Measurements from ENCODE around the gene MUSTN1. TPM values are rescaled to one million over a fixed set of nuclear protein-coding genes. Genes with fewer than 3 reads are reported as not detected.

Gene MUSTN1
- total RNA-seq, 1 donor from 2014 or later = not detected

DNA sequence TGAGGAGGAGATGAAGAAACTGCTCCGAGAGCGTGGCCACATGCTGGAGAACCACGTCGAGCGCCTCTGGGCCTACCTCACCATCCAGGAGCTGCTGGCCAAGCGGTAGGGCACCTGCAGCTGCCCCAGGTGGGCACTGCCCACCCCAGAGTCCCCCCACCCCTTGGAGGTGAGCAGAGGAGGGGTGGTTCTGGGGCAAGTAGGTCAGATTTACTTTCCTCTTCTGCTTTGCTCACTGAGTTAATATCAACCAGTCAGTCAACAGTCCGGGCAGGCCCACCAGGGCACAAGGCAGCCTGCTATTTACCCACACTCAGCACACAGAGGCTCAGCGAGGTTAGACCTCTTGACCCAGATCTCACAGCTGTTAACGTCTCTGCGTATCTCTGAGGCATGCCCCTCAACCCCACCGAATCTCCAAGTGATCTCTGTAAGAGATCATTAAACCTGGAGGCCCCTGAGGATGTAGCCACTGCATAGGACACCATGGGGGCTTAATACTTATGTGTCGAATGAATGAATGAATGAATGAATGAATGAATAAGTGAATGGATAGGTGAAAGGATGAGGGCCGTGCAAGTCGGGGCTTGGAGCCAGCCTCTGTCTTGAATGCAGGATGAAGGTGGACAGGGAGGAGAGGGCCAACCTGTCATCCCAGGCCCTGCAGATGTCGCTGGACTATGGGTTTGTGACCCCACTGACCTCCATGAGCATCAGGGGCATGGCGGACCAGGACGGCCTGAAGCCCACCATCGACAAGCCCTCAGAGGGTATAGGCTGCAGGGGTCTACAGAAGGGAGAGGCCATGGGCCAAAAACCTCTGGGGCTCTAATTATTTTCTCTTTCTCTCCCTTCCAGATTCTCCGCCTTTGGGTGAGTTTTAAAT, 48.2 kb downstream of the MUSTN1 start:
- no peak for DNase-seq (ENCODE audit: low read depth, low spot score)

DNA sequence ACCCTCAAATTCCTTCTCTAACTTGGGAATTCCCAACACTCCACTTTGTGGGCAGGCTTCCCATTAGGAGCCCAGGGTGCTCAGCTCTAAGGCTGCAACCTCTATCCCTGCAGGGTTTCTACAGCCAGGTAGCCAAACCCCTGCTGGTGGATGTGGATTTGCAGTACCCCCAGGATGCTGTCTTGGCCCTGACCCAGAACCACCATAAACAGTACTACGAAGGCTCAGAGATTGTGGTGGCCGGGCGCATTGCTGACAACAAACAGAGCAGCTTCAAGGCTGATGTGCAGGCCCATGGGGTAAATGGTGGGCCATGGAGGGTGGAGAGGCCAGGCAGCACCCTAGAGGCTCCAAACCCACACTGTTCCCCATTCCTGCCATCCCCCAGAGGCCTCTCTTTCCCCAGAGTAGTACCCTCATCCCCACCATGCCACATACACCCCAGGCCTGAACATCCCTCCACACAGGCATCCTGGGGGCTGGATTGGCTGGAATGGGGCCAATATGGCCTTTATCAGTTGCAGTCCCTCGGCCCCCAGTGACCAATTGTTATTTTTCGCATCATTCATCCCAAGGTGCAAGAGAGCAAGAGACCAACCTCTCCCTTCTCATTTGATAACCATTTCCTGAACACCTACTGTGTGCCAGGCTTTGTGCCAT, 49.8 kb downstream of the MUSTN1 start:
- no peak for DNase-seq (ENCODE audit: low read depth, low spot score)

DNA sequence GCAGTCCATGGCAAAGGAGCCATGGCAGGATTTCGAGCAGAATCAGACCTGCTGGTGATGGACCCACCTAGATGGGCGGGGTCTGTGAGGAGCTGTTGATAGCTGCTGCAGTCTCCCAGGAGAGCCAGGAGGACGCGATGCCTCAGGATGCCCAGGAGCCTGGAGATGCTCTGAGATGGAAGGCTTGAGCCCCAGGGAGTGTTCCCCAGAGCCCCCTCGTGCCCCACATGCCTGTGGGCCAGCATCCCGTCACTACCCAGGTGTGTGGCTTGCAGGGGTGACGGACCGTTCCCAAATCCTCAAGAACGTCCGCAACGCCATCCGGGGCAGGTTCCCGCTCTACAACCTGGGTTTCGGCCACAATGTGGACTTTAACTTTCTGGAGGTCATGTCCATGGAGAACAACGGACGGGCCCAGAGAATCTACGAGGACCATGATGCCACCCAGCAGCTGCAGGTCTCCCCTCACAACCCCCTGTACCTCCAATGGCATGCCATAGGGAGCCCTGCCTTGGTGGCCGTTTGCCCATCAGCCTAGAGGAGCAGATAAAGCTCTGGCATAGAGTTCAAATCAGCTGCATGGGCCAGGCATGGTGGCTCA, 50.7 kb downstream of the MUSTN1 start:
- no peak for DNase-seq (ENCODE audit: low read depth, low spot score)

DNA sequence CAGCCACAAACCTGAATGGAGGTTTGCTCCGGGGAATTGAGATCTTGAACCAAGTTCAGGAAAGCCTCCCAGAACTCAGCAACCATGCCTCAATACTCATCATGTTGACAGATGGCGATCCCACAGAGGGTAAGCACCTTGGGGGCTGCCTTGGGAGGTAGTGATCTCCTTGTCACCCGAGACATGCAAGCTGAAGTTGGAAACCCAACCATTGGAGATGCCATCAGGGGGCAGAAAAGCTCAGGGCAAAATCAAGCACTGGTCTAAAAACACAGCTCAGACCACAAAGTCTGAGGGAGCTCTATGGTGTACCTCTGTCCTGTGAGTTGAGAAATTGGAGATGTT, 51.6 kb downstream of the MUSTN1 start:
- no peak for DNase-seq (ENCODE audit: low read depth, low spot score)

Other genes with a start within 250 kb of the MUSTN1 start
- 63.0 and 92.9 TPM in 2 replicates for gene PBRM1, start 149.1 kb downstream of the MUSTN1 start, total RNA-seq
- gene GNL3, start 149.0 kb downstream of the MUSTN1 start, total RNA-seq = 124 and 133 TPM in 2 replicates
- 70.2 and 76.6 TPM in 2 replicates for gene GLT8D1, start 129.2 kb downstream of the MUSTN1 start, total RNA-seq
- gene SPCS1, start 128.9 kb downstream of the MUSTN1 start, total RNA-seq = 53.0 and 65.0 TPM in 2 replicates
- 16.4 and 25.5 TPM in 2 replicates for gene NEK4, start 64.1 kb downstream of the MUSTN1 start, total RNA-seq
- not detected in 2 replicates for gene ITIH1, start 57.4 kb downstream of the MUSTN1 start, total RNA-seq
- gene ITIH3, start 40.2 kb downstream of the MUSTN1 start, total RNA-seq = not detected in 2 replicates
- gene ITIH4, start 4.3 kb downstream of the MUSTN1 start, total RNA-seq = 0.49 and 0.53 TPM in 2 replicates
- 12.3 and 20.3 TPM in 2 replicates for gene STIMATE, start 62.5 kb upstream of the MUSTN1 start, total RNA-seq
- 4.0 and 4.4 TPM in 2 replicates for gene SFMBT1, start 211.1 kb upstream of the MUSTN1 start, total RNA-seq